ENCODE data around the gene NUPR1. TPM values are rescaled to one million over a fixed set of nuclear protein-coding genes. Genes with fewer than 3 reads are reported as not detected.
"Not testable (repeated sequence)": the region's sequence is repeated elsewhere in the genome, so short reads cannot be mapped to it uniquely, and the experiment has no call there.

The NUPR1 gene
- polyA plus RNA-seq, 4 donors: 11.7 to 84.7 (median 12.3) TPM

DNA sequence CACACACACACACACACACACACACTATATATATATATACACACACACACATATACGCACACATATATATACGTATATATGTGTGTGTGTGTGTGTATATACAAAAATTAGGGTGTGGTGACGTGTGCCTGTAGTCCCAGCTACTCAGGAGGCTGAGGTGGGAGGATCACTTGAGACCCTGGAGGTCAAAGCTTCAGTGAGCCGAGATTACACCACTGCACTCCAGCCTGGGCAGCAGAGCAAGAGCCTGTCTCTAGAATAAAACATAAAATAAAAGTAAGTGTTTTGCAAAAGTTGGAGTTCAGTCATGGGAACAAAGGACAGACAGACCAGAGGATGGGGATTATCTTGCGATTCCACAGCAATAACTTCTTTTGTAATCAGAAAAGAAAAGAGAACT is 10.8 kb downstream of the NUPR1 start:
- no peak for DNase-seq (ENCODE audit: low read depth in 4 of 4, low spot score in 3 of 4)

- DNase-seq (ENCODE audit: low read depth in 4 of 4, low spot score in 3 of 4): not testable (repeated sequence)
These were observed 11.5 kb downstream of the NUPR1 start for GRCh38 chr16:28527100-28527785.

DNA sequence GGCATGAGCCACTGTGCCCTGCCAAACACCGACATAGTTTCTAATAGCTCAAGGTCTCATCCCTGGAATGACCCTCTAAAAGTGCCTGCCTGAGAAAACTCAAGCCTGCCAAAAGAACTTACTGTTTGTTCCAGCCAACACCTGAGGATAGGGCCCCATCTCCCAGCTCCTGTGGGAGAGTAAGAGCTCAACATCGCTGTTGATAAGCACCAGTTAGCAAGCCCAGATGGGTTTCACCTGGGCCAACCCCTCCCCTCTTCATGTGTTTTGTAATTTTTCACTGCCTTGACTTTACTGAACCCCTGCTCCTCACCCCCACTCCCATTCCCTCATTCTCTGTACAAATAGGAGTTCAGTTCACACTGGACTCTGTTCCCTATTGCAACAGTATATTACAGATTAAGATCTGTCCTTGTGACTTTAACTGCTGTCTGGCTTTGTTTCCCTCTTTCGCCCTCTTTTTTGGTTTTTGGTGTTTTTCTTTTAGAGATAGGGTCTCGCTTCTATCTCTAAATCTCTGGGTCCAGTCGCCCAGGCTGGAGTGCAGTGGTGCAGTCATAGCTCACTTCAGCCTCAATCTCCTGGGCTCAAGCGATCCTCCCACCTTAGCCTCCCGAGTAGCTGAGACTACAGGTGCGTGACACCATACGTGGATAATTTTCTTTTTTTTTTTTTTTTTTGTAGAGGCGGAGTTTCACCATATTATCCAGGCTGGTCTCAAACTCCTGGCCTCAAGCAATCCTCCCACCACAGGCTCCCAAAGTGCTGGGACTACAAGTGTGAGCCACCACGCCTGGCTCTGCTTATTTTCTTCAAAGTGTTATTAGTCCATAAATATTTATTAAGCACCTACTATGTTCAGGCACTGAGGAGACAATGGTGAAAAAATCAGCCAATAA is 12.3 kb downstream of the NUPR1 start:
- no peak for DNase-seq (ENCODE audit: low read depth in 4 of 4, low spot score in 3 of 4)

- no peak for DNase-seq (ENCODE audit: low read depth in 4 of 4, low spot score in 3 of 4)
These were observed 14.0 kb downstream of the NUPR1 start for GRCh38 chr16:28524681-28525171.

GRCh38 chr16:28522792-28523191 is 16.0 kb downstream of the NUPR1 start:
- no peak for DNase-seq (ENCODE audit: low read depth in 4 of 4, low spot score in 3 of 4)

GRCh38 chr16:28521436-28521835 is 17.3 kb downstream of the NUPR1 start:
- DNase-seq (ENCODE audit: low read depth in 4 of 4, low spot score in 3 of 4): no peak

DNA sequence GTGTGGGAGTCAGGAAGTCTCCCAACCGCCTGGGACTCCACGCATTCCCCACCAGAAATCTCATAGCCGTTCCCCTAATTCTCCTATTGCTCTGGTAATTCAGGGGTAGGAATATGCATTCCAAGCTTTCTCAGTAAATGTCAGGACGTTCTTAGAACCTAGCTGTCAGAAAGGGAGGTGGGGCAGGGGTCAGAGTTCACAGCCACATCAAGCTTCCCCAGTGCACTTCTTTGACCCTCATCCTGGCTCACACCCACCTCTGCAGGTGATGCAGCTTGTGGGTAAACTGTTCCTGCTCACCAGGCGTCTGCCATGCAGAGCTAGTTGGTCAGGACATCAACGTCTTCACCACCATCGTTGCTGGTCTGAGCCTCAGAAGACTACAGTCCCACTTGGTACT is 18.1 kb downstream of the NUPR1 start:
- DNase-seq (ENCODE audit: low read depth in 4 of 4, low spot score in 3 of 4): no peak

DNA sequence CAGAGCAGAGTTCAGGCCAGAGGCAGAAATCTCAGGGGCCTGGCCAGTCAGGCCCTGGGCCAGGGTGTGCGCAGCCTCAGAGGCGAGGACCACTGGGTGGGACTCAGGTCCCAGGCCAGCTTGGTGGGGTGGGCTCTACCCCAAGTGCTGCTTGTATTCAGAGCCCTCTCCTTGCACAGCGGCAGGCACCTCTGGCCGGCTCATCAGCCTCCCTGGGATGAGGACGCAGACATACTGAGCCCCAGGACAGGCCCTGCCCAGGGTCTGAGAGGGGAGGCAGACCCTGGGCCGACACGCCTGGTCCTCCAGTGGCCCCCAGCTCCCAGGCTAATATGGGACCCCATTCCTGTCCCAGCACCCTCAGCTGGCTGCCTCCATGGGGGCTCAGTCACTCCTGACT is 24.5 kb downstream of the NUPR1 start:
- DNase-seq (ENCODE audit: low read depth in 4 of 4, low spot score in 3 of 4): no peak

GRCh38 chr16:28513484-28514181 is 25.1 kb downstream of the NUPR1 start:
- DNase-seq (ENCODE audit: low read depth in 4 of 4, low spot score in 3 of 4): no peak

DNA sequence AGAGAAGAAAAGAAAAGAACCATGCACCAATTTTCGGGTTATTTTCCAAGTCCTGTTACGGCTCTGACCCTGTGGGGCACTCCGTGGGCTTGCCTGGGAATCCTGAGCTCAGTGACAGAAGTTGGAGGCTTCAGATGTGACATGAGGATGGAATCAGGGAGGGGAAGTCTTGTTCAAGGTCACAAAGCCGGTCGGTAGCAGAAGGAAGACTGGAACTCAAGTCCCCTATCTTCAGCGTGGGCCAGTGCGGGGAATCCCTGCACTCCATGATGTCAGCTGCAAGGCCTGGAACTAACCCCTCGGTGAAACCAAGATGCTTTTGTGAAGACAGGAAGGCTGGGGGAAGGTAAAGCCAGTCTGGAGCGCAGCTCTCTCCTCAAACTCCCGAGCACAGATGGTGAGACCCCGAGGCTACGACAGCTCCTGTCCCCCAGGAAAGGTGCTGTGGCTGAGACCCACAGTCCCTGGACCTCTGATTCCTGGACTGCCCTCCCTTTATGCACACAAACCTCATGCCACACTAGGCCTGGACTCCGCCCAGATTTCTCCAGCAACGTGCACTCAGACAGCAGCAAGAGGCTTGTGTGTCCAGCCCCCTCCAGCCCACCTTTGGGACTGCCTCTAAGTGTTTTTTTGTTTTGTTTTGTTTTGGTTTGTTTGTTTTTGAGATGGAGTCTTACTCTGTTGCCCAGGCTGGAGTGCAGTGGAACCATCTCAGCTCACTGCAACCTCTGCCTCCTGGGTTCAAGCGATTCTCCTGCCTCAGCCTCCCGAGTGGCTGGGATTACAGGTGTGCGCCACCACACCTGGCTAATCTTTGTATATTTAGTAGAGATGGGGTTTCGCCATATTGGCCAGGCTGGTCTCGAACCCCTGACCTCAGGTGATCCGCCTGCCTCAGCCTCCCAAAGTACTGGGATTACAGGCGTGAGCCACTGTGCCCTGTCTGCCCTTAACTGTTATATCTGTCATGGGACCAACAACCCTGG is 26.7 kb downstream of the NUPR1 start:
- DNase-seq (ENCODE audit: low read depth in 4 of 4, low spot score in 3 of 4): no peak

DNA sequence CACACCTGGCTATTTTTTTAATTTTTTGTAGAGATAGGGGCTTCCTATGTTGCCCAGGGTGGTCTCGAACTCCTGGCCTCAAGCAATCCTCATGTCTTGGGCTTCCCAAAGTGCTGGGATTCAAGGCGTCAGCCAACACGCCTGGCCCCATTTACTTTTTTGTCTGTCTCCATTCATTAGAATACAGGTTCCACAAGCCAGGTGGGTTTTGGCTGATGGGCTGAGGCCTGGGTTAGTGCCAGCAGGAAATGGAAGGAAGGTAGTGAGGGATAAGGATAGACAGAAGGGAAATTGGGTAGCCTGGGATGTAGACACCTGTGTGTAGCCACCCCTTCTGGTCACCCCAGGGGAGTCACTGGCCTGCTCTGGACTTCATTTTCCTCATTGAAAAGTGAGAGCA is 27.7 kb downstream of the NUPR1 start:
- no peak for DNase-seq (ENCODE audit: low read depth in 4 of 4, low spot score in 3 of 4)

DNA sequence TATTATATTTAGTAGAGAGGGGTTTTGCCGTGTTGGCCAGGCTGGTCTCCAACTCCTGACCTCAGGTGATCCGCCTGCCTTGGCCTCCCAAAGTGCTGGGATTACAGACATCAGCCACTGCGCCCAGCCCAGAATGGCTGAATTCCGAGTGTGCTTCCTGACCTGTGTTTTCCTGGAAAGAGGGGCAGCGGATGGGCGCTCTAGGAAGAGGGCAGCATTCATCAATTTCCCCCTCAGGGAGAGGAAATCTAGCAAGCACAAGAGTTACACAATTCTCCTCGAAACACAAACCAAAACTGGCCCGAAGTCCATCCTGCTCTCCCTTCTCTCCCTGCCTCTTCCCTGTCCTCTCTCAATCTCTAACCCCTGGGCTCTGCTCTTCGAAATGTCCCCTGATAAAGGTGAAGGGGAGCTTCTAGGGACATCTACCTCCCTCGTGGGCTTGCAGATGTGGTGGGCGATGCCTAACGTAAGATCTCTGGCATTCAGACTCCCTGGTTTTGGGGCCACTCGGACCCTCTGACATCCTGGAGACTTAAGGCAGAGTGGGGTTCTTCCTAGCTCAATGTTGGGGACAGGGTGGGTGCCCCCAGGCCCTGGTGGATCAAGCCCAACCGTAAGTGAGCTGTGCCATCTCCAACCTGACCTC is 33.2 kb downstream of the NUPR1 start:
- no peak for DNase-seq (ENCODE audit: low read depth in 4 of 4, low spot score in 3 of 4)

- DNase-seq (ENCODE audit: low read depth in 4 of 4, low spot score in 3 of 4): no peak
These were observed 33.9 kb downstream of the NUPR1 start for GRCh38 chr16:28504707-28505404.

DNA sequence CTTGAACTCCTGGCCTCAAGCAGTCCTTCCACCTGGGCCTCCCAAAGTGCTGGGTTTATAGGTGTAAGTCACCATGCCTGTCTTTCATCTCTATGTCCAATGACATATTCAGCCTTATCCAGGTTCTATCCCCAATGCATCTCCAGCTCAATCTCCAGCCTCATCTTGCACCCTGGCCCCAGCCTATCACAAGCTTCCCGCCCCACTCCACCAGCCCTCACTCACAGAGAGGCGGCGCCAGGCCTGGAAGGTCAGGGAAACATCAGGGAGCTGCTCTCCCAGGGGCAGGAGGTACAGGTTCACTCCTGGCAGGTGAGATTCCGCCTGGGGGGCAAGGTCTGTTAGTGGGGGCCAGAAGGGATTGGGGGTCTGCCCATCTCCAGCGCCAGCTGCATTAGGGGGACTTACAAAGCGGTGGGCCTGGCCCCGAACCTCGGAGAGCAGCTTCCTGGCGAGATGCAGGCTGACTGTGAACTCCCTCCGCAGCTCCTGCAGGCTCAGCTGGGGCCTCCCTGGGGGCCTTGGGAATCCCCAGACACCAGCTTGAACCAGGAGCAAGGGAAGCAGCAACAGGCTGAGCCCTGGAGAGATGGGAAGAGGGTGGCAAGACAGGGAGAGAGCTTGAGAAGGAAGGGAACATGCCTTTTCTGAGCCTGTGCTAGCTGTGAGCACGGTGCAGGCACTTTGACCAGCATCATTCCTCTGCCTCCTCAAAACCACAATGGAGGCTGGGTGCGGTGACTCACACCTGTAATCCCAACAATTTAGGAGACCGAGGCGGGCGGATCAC is 35.1 kb downstream of the NUPR1 start:
- no peak for DNase-seq (ENCODE audit: low read depth in 4 of 4, low spot score in 3 of 4)

DNA sequence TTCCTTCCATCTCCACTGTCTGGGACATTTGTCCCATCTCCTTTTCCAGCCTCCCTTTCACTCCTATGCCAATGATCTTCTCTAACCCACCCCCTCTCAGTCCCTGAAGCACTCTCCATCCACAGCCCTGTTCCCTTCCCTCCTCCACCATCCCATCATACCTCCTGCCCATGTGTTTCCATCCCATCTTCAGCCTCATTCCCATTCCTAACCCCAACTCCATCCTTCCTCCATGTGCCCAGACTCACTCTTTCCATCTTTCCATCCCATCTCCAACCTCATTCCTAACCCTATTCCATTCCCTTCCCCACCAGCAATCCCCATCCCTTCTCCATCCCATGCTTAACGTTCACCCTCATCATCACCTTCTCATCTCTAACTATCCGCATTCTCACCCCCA is 36.5 kb downstream of the NUPR1 start:
- DNase-seq (ENCODE audit: low read depth in 4 of 4, low spot score in 3 of 4): no peak

DNA sequence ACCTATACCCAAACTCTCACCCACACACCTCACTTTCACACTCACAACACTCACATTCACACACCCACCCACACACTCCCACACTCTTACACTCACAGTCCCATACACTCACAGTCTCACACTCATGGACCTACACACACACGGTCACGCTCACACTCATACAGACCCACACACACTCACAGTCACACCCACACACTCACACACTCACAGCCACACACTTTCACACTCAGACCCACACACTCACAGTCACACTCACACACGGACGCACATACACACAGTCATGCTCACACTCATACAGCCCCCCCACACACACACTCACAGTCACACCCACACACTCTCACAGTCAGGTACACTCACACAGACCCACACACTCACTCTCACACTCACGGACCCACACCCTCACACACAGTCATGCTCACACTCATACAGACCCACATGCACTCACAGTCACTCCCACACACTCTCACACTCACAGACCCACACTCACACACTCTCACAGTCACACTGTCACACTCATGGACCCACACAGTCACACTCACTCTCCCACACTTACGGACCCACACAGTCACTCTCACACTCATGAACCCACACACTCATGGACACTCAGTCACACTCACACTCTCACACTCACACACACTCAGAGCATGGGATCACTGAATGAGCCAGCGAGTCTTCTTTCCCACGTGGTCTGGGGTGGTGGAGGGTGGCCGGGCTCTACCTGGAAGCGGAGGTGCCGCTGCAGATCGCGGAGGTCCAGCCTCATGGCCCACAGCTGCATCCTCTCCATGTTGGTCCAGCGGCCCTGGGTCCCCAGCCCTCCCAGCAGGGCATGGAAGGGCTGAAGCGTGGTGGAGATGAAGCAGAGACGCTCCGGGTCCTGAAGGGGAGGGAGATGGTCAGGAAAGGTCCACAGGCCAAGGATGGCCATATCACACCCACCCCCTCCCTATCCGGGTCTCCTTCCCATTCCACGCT is 37.2 kb downstream of the NUPR1 start:
- no peak for DNase-seq (ENCODE audit: low read depth in 4 of 4, low spot score in 3 of 4)
